OCI-LY1 (cell line): ENCODE data around the gene MERTK.

Experiments used
- H2AFZ ChIP-seq: fragments of 200-600 bp; sonication (generic), shearing (Covaris generic); 2 replicates; pipeline ENCODE4 v1.6.0; 2014; ENCODE audit warnings: antibody characterized with exemption, mild to moderate bottlenecking, low read length
- H3F3A ChIP-seq: fragments of 200-600 bp; sonication (generic), shearing (Covaris generic); 2 replicates; pipeline ENCODE4 v1.6.0; 2014; ENCODE audit warnings: mild to moderate bottlenecking, antibody characterized with exemption, low read length, moderate library complexity; ENCODE audit not compliant: insufficient read depth
- H3K27ac ChIP-seq: fragments of 200-600 bp; sonication (generic); 2 replicates; pipeline ENCODE4 v1.5.1; 2014; ENCODE audit warnings: low read length, mixed run types, mild to moderate bottlenecking, low read depth; ENCODE audit not compliant: poor library complexity, severe bottlenecking
- H3K27me3 ChIP-seq: fragments of 200-600 bp; sonication (generic); 2 replicates; pipeline ENCODE4 v1.6.0; 2014; ENCODE audit warnings: antibody characterized with exemption, mild to moderate bottlenecking, low read length, moderate library complexity; ENCODE audit not compliant: insufficient read depth
- H3K36me3 ChIP-seq: fragments of 200-600 bp; sonication (generic); 2 replicates; pipeline ENCODE4 v1.6.1; 2014; ENCODE audit warnings: mild to moderate bottlenecking, antibody characterized with exemption, low read length, moderate library complexity, mixed read lengths; ENCODE audit not compliant: insufficient read depth
- H3K4me1 ChIP-seq: fragments of 200-600 bp; sonication (generic); 2 replicates; pipeline ENCODE4 v1.5.1; 2014; ENCODE audit warnings: mild to moderate bottlenecking, low read length, moderate library complexity; ENCODE audit not compliant: insufficient read depth, severe bottlenecking
- H3K4me2 ChIP-seq: fragments of 200-600 bp; sonication (generic), shearing (Covaris generic); 2 replicates; pipeline ENCODE4 v1.6.1; 2014; ENCODE audit warnings: low read length
- H3K4me3 ChIP-seq: fragments of 200-600 bp; sonication (generic); 2 replicates; pipeline ENCODE4 v1.5.1; 2014; ENCODE audit warnings: low read length, low read depth, mild to moderate bottlenecking, mixed read lengths; ENCODE audit not compliant: poor library complexity, severe bottlenecking
- H3K79me2 ChIP-seq: fragments of 200-600 bp; shearing (Covaris generic); 2 replicates; pipeline ENCODE4 v1.6.1; 2016; ENCODE audit warnings: mixed run types, low read length, mixed read lengths; ENCODE audit not compliant: insufficient read depth
- H3K9ac ChIP-seq: fragments of 200-600 bp; sonication (generic), shearing (Covaris generic); 2 replicates; pipeline ENCODE4 v1.6.1; 2014; ENCODE audit warnings: mild to moderate bottlenecking, low read length, mixed read lengths
- H3K9me2 ChIP-seq: fragments of 200-600 bp; sonication (generic), shearing (Covaris generic); 2 replicates; pipeline ENCODE4 v1.6.1; 2014; ENCODE audit warnings: low read depth, mild to moderate bottlenecking, low read length, mixed read lengths
- H3K9me3 ChIP-seq: fragments of 200-600 bp; shearing (Covaris generic); 2 replicates; pipeline ENCODE4 v1.6.1; 2014; ENCODE audit warnings: low read length, mixed read lengths
- H4K20me1 ChIP-seq: fragments of 200-600 bp; sonication (generic), shearing (Covaris generic); 2 replicates; pipeline ENCODE4 v1.6.0; 2016; ENCODE audit warnings: mild to moderate bottlenecking, low read length; ENCODE audit not compliant: insufficient read depth
- CTCF ChIP-seq: fragments of 200-600 bp; sonication (generic), shearing (Covaris generic); IDR thresholded peaks from 2 replicates; pipeline ENCODE4 v1.5.1; 2017; ENCODE audit warnings: mild to moderate bottlenecking, antibody characterized with exemption, low read length, moderate library complexity, mixed read lengths
- EZH2 ChIP-seq: fragments of 200-600 bp; sonication (generic), shearing (Covaris generic); IDR thresholded peaks from 2 replicates; pipeline ENCODE4 v1.8.0; 2017; ENCODE audit warnings: borderline replicate concordance, mixed run types, mild to moderate bottlenecking, antibody characterized with exemption, low read length, moderate library complexity, mixed read lengths

The MERTK gene

GRCh38 chr2:111938392-111938791 is 40.0 kb downstream of the MERTK start:
- H3K27me3 ChIP-seq, result no peaks in the 10 kb centered on the region
- no peaks in the 10 kb centered on the region for H3K9me2 ChIP-seq
- H3K4me1 ChIP-seq, result no peaks in the 10 kb centered on the region
- H3K9ac ChIP-seq, result no peak overlapping the region
- no peak for TF ChIP-seq EZH2
- no peak for TF ChIP-seq CTCF
- no peaks in the 10 kb centered on the region for H3K36me3 ChIP-seq
- no peak overlapping the region for H3K27ac ChIP-seq
- no peak overlapping the region for H3K4me2 ChIP-seq
- no peak overlapping the region for H2AFZ ChIP-seq
- H3K4me3 ChIP-seq, result no peak overlapping the region
- H3K79me2 ChIP-seq, result no peaks in the 10 kb centered on the region
- H3F3A ChIP-seq, result no peaks in the 10 kb centered on the region
- H4K20me1 ChIP-seq, result no peaks in the 10 kb centered on the region
- no peaks in the 10 kb centered on the region for H3K9me3 ChIP-seq

GRCh38 chr2:111940333-111941196 is 42.2 kb downstream of the MERTK start:
- no peaks in the 10 kb centered on the region for H3K9me2 ChIP-seq
- H4K20me1 ChIP-seq, result no peaks in the 10 kb centered on the region
- H3K9me3 ChIP-seq, result no peaks in the 10 kb centered on the region
- H3K9ac ChIP-seq, result no peak overlapping the region
- H3K79me2 ChIP-seq, result no peaks in the 10 kb centered on the region
- H3K36me3 ChIP-seq, result no peaks in the 10 kb centered on the region
- H3F3A ChIP-seq, result no peaks in the 10 kb centered on the region
- no peaks in the 10 kb centered on the region for H3K4me1 ChIP-seq
- H3K4me3 ChIP-seq, result no peak overlapping the region
- H3K27ac ChIP-seq, result no peak overlapping the region
- no peaks in the 10 kb centered on the region for H3K27me3 ChIP-seq
- no peak overlapping the region for H2AFZ ChIP-seq
- no peak overlapping the region for H3K4me2 ChIP-seq
- no peak for TF ChIP-seq CTCF
- no peak for TF ChIP-seq EZH2

- no peaks in the 10 kb centered on the region for H3F3A ChIP-seq
- H3K9me2 ChIP-seq, result no peaks in the 10 kb centered on the region
- H3K4me1 ChIP-seq, result no peaks in the 10 kb centered on the region
- H3K9ac ChIP-seq, result no peak overlapping the region
- H3K4me3 ChIP-seq, result no peak overlapping the region
- no peaks in the 10 kb centered on the region for H3K27me3 ChIP-seq
- no peaks in the 10 kb centered on the region for H3K79me2 ChIP-seq
- H2AFZ ChIP-seq, result no peak overlapping the region
- H3K36me3 ChIP-seq, result no peaks in the 10 kb centered on the region
- no peaks in the 10 kb centered on the region for H3K9me3 ChIP-seq
- TF ChIP-seq CTCF, result no peak
- no peak for TF ChIP-seq EZH2
- H3K27ac ChIP-seq, result no peak overlapping the region
- H4K20me1 ChIP-seq, result no peaks in the 10 kb centered on the region
- no peak overlapping the region for H3K4me2 ChIP-seq
Observed at GRCh38 chr2:111941531-111941930, 43.1 kb downstream of the MERTK start.
